Upper lobe of left lung (tissue), 6 donors: Measurements from ENCODE around the gene UBE2I. TPM values are rescaled to one million over a fixed set of nuclear protein-coding genes. Genes with fewer than 3 reads are reported as not detected.
A peak's percentile ranks its signal among the peaks of the same experiment; 100 is the strongest.

Experiments
- ATAC-seq, 2 donors: fragments of 200-7000 bp; cut with Tn5 transposase; one replicate each; pipeline ENCODE4 v1.9.1; 2022; ENCODE audit warnings: mild to moderate bottlenecking in 2 of 2, moderate library complexity in 2 of 2; ENCODE audit not compliant: low FRiP score in 2 of 2
- DNase-seq, 2 donors: peaks; one replicate each; pipeline ENCODE4 v3.0.0-alpha.2; 2019 to 2020
- H3K27ac ChIP-seq, 4 donors: fragments of 200-600 bp; sonication (generic); one replicate each; pipeline ENCODE4 v1.5.1; 2016 to 2019
- H3K27me3 ChIP-seq, 4 donors: fragments of 200-600 bp; sonication (generic); one replicate each; pipeline ENCODE4 v1.5.1; 2017 to 2019
- H3K36me3 ChIP-seq, 4 donors: fragments of 200-600 bp; sonication (generic); one replicate each; pipeline ENCODE4 v1.5.1; 2016 to 2019
- H3K4me1 ChIP-seq, 4 donors: fragments of 200-600 bp; sonication (generic); one replicate each; pipeline ENCODE4 v1.5.1; 2018 to 2019
- H3K4me3 ChIP-seq, 4 donors: fragments of 200-600 bp; sonication (generic); one replicate each; pipeline ENCODE4 v1.5.1; 2017 to 2019; ENCODE audit warnings: mild to moderate bottlenecking in 2 of 4, moderate library complexity in 1 of 4
- H3K9me3 ChIP-seq, 4 donors: fragments of 200-600 bp; sonication (generic); one replicate each; pipeline ENCODE4 v1.5.1; 2018 to 2019
- CTCF ChIP-seq, 6 experiments: fragments of 450-650 bp in 4 of 6; fragments of 200-600 bp in 2 of 6; sonication (generic) in 2 of 6; IDR thresholded peaks; one replicate each; pipeline ENCODE4 v1.5.1; 2016 to 2019; ENCODE audit warnings: antibody characterized with exemption in 6 of 6
- EP300 ChIP-seq, 4 donors: sonication (generic); formaldehyde crosslinking; IDR thresholded peaks; one replicate each; pipeline ENCODE4 v1.5.1; 2017; ENCODE audit warnings: antibody characterized with exemption in 4 of 4, control low read depth in 2 of 4
- POLR2A ChIP-seq, 4 donors: fragments of 450-650 bp; IDR thresholded peaks; one replicate each; pipeline ENCODE4 v1.5.1; 2016 to 2017; ENCODE audit warnings: antibody characterized with exemption in 4 of 4, mild to moderate bottlenecking in 2 of 4
- POLR2AphosphoS5 ChIP-seq, 2 donors: sonication (generic); formaldehyde crosslinking; IDR thresholded peaks; one replicate each; pipeline ENCODE4 v1.5.1; 2017; ENCODE audit warnings: antibody characterized with exemption in 2 of 2
- WGBS, 2 donors: methylation state at CpG; one replicate each; pipeline ENCODE4 v1.1.5; 2017 to 2018; 5-methylcytosine and 5-hydroxymethylcytosine counted together
- total RNA-seq, 6 donors: library from RNA; depleted of rRNA in 4 of 6; stranded (reverse); fragments of >200 nt in 4 of 6; gene quantifications; one replicate each; pipeline versions ENCODE4 v1.1.0 to v1.2.1, GENCODE V29; 2016 to 2021
- donor health status: DM: no; HTN: no; CAD: no; lungs with moderate emphysema.
- donor health status: DM: no; HTN: yes; CAD: no; lungs with severe emphysema.

UBE2I gene
- total RNA-seq, 6 donors from 2014 or later, result 51.4 to 113 (median 92.0) TPM

GRCh38 chr16:1372292-1372950 is 63.0 kb downstream of the UBE2I start:
- H3K4me1 ChIP-seq, result no peaks in the 10 kb centered on the region
- no peaks in the 10 kb centered on the region for H3K9me3 ChIP-seq
- no peak overlapping the region for H3K4me3 ChIP-seq
- peak in 1 of 2 donors; percentile 64 for DNase-seq
- 96 to 97% methylated on average over 2 to 15 of the region's 21 CpGs for WGBS, 2 donors
- no peak for ATAC-seq
- H3K27ac ChIP-seq, result no peak overlapping the region
- H3K27me3 ChIP-seq, result no peaks in the 10 kb centered on the region
- H3K36me3 ChIP-seq, result peaks cover 12 to 50% (median 28%) of the 10 kb centered on the region in 4 donors
- TF ChIP-seq EP300 (IDR thresholded peaks at IDR 0.05) (no peak), CTCF (IDR thresholded peaks at IDR 0.05) (no peak), POLR2AphosphoS5 (IDR thresholded peaks at IDR 0.05) (no peak), POLR2A (IDR thresholded peaks at IDR 0.05) (no peak)

GRCh38 chr16:1374418-1375297 is 65.2 kb downstream of the UBE2I start:
- Histone ChIP-seq H3K27me3 (no peaks in the 10 kb centered on the region), H3K4me1 (peaks cover 9 to 18% (median 17%) of the 10 kb centered on the region in 4 donors), H3K36me3 (peaks cover 11 to 38% (median 21%) of the 10 kb centered on the region in 4 donors), H3K27ac (no peak overlapping the region), H3K9me3 (no peaks in the 10 kb centered on the region), H3K4me3 (no peak overlapping the region)
- 92 to 94% methylated on average over 9 to 46 of the region's 46 CpGs for WGBS, 2 donors
- ATAC-seq (no peak), DNase-seq (peak in 1 of 2 donors; percentile 78)
- TF ChIP-seq POLR2AphosphoS5 (IDR thresholded peaks at IDR 0.05) (no peak), CTCF (IDR thresholded peaks at IDR 0.05) (no peak), POLR2A (IDR thresholded peaks at IDR 0.05) (no peak)

GRCh38 chr16:1375298-1375640 is 65.8 kb downstream of the UBE2I start:
- peaks cover 13 to 24% (median 21%) of the 10 kb centered on the region in 4 donors for H3K4me1 ChIP-seq
- no peak overlapping the region for H3K4me3 ChIP-seq
- no peaks in the 10 kb centered on the region for H3K27me3 ChIP-seq
- 91 to 93% methylated on average over 11 to 22 of the region's 24 CpGs for WGBS, 2 donors
- H3K27ac ChIP-seq, result no peak overlapping the region
- H3K9me3 ChIP-seq, result no peaks in the 10 kb centered on the region
- no peak for TF ChIP-seq POLR2AphosphoS5 (IDR thresholded peaks at IDR 0.05)
- TF ChIP-seq CTCF (IDR thresholded peaks at IDR 0.05), result no peak
- TF ChIP-seq EP300 (IDR thresholded peaks at IDR 0.05), result no peak
- no peak for TF ChIP-seq POLR2A (IDR thresholded peaks at IDR 0.05)
- DNase-seq (peak in 1 of 2 donors; percentile 81), ATAC-seq (no peak)
- peaks cover 5 to 32% (median 16%) of the 10 kb centered on the region in 4 donors for H3K36me3 ChIP-seq

- Histone ChIP-seq H3K27ac (no peak overlapping the region), H3K4me1 (peaks cover 13 to 25% (median 21%) of the 10 kb centered on the region in 4 donors), H3K4me3 (no peak overlapping the region), H3K36me3 (peaks cover 4 to 30% (median 17%) of the 10 kb centered on the region in 4 donors), H3K9me3 (no peaks in the 10 kb centered on the region), H3K27me3 (no peaks in the 10 kb centered on the region)
- peak in 1 of 2 donors; percentile 62 for DNase-seq
- TF ChIP-seq POLR2A (IDR thresholded peaks at IDR 0.05) (no peak), POLR2AphosphoS5 (IDR thresholded peaks at IDR 0.05) (no peak), EP300 (IDR thresholded peaks at IDR 0.05) (no peak), CTCF (IDR thresholded peaks at IDR 0.05) (no peak)
- ATAC-seq, result no peak
- WGBS, 2 donors, result 88 to 94% methylated on average over 15 of the region's 19 CpGs
Measured at GRCh38 chr16:1375741-1376410, 66.4 kb downstream of the UBE2I start.

Other genes starting within 250 kb of the UBE2I start
- not detected for gene SSTR5, start 236.9 kb upstream of the UBE2I start, total RNA-seq
- gene C1QTNF8, start 213.4 kb upstream of the UBE2I start, total RNA-seq, result under 1 TPM in 1 of 6 donors, not detected in 5; 0.30 TPM
- 10 to 100 TPM in 2 of 6 donors, 1 to 10 TPM in 4; 6.4 to 46.1 (median 9.3) TPM for gene CACNA1H, start 156.5 kb upstream of the UBE2I start, total RNA-seq
- gene TPSG1, start 84.4 kb upstream of the UBE2I start, total RNA-seq, result 10 to 100 TPM in 1 of 6 donors, 1 to 10 TPM in 2, under 1 TPM in 1, not detected in 2; 0.61 to 38.8 (median 3.7) TPM
- 100 to 1,000 TPM in 2 of 6 donors, 10 to 100 TPM in 4; 10.5 to 329 (median 70.7) TPM for gene TPSB2, start 79.5 kb upstream of the UBE2I start, total RNA-seq
- gene TPSAB1, start 68.9 kb upstream of the UBE2I start, total RNA-seq, result 100 to 1,000 TPM in 3 of 6 donors, 10 to 100 TPM in 2, 1 to 10 TPM in 1; 6.4 to 207 (median 99.8) TPM
- gene TPSD1, start 53.6 kb upstream of the UBE2I start, total RNA-seq, result 10 to 100 TPM in 2 of 6 donors, 1 to 10 TPM in 4; 1.3 to 14.0 (median 6.4) TPM
- gene BAIAP3, start 24.0 kb downstream of the UBE2I start, total RNA-seq, result 10 to 100 TPM in 3 of 6 donors, 1 to 10 TPM in 3; 3.2 to 57.6 (median 11.5) TPM
- 10 to 100 TPM; 55.6 to 74.5 (median 65.1) TPM for gene TSR3, start 42.2 kb downstream of the UBE2I start, total RNA-seq
- gene GNPTG, start 42.3 kb downstream of the UBE2I start, total RNA-seq, result 100 to 1,000 TPM in 1 of 6 donors, 10 to 100 TPM in 5; 32.8 to 106 (median 93.0) TPM
- 10 to 100 TPM in 5 of 6 donors, 1 to 10 TPM in 1; 7.6 to 83.8 (median 28.0) TPM for gene UNKL, start 105.1 kb downstream of the UBE2I start, total RNA-seq
- gene UQCC4, start 111.1 kb downstream of the UBE2I start, total RNA-seq, result 10 to 100 TPM in 3 of 6 donors, 1 to 10 TPM in 3; 3.1 to 16.3 (median 9.9) TPM
- 1 to 10 TPM in 1 of 6 donors, under 1 TPM in 1, not detected in 4; 0.27 to 2.2 TPM for gene PERCC1, start 121.4 kb downstream of the UBE2I start, total RNA-seq
- gene CCDC154, start 134.9 kb downstream of the UBE2I start, total RNA-seq, result 1 to 10 TPM in 4 of 6 donors, under 1 TPM in 1, not detected in 1; 0.30 to 5.4 (median 2.9) TPM
- gene CLCN7, start 165.4 kb downstream of the UBE2I start, total RNA-seq, result 100 to 1,000 TPM in 4 of 6 donors, 10 to 100 TPM in 2; 78.0 to 463 (median 147) TPM
- gene PTX4, start 179.3 kb downstream of the UBE2I start, total RNA-seq, result under 1 TPM in 3 of 6 donors, not detected in 3; 0.30 to 0.34 (median 0.34) TPM
- gene TELO2, start 183.7 kb downstream of the UBE2I start, total RNA-seq, result 100 to 1,000 TPM in 1 of 6 donors, 10 to 100 TPM in 5; 13.8 to 130 (median 41.5) TPM
- 100 to 1,000 TPM in 1 of 6 donors, 10 to 100 TPM in 5; 31.4 to 112 (median 48.4) TPM for gene TMEM204, start 224.0 kb downstream of the UBE2I start, total RNA-seq